Stimulated activated naive CD8-positive, alpha-beta T cell treated with anti-CD3 and anti-CD28 coated beads, Interleukin-15, Interleukin-2, amounts not matched to agents 100 U/mL and 50 U/mL, for 24 hours (primary cell): ENCODE data around the gene OR7A5.
A peak's percentile ranks its signal among the peaks of the same experiment; 100 is the strongest.
"Not testable (repeated sequence)": the region's sequence is repeated elsewhere in the genome, so short reads cannot be mapped to it uniquely, and the experiment has no call there.

Source experiments
- ATAC-seq: fragments of 150-1000 bp; cut with Tn5 transposase; one replicate; pipeline ENCODE4 v1.10.0; 2021
- DNase-seq: peaks from one replicate; pipeline ENCODE4 v3.0.0; 2021

The OR7A5 gene

DNA sequence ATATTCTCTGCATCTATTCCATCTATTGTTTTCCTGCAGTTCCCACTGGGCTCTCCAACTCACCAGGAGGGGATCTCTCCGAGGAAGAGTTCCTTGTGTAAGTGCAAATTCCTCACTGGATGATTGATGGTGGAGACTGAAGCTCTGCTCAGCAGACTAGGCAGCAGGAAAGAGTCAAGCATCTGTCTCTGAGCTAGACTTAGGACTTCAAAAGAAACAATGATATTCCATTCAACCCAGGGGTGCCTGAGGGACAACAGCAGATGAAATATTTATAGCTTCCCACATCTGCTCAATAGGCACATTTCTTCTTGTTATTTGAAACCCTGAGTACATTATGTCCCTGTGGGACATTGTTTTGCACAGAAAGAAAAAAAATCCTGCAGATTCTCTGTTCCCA is at the start of gene OR7A5, which contains the start of gene OR7C1:
Gene OR7A5, minus strand, starts transcription at position 175 of the 400 bp plus-strand sequence. CDS start 6,944 bp downstream, outside the sequence.
Gene OR7C1, minus strand, starts transcription at position 175 of the 400 bp plus-strand sequence. CDS start 35,049 bp downstream, outside the sequence.
- ATAC-seq (no peak), DNase-seq (no peak)

DNA sequence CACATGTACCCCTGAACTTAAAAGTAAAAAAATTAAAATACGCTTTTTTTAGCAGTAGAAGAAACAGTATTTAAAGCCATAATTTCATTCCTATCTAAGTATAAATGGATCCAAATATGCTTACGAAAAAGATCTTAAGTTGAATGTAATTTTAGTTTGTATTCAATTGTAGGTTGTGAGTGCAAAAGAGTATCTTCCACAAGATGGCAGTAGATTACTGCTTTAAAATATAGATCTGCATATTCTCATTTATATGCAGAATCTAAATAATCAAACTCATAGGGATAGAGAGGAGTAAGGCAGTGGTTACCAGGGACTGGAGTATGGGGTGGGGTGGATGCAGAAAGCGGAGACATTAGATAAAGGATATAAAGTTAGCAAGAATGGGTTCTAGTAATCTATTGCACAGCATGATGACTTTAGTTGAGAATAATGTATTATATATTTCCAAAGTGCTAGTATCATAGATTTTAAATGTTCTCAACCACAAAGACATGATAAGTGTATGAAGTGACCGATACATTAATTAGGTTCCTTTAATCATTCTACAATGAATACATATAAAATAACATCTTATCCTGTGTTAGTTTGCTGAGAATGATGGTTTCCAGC is 36.7 kb upstream of the OR7A5 start:
- DNase-seq = no peak
- ATAC-seq = no peak

DNA sequence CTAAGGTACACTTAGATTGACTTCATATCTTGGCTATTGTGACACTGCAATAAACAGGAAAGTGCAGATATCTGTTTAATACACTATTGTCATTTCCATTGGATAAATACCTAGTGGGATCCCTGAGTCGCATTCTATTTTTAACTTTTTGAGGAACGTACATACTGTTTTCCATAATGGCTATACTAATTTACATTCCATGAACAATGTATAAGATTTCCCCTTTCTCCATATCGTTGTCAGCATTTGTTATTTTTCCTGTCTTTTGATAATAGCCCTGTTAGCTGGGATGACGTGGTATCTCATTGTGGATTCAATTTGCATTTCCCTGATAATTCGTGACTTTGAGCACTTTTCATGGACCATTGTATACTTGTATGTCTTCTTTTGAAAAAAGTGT is 33.5 kb upstream of the OR7A5 start:
- DNase-seq = no peak

DNA sequence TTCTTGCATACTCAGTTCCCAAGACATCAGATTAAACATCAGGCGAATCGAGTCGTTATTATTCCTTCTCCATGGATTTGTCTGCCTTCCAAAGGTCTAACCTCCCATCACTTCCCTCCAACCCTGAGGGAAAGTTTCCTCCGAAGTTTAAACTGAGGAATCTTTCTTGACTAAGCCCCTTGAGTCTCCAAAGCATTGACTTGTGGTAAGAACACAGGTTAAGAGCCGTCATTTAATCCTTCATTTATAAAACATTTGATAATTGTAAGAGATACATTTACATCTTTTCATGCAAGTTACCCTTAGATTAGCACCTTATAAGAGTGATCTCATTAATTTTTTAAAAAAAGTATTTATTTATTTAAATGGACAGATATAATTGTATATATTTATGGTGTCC is 13.8 kb upstream of the OR7A5 start, which contains the start of gene OR7A10:
Gene OR7A10, minus strand, starts transcription at position 101 of the 400 bp plus-strand sequence. CDS start 7,045 bp downstream, outside the sequence.
- no peak for ATAC-seq
- DNase-seq = no peak

More for the DNA sequence above, 33.5 kb upstream of the OR7A5 start:
- no peak for ATAC-seq

DNA sequence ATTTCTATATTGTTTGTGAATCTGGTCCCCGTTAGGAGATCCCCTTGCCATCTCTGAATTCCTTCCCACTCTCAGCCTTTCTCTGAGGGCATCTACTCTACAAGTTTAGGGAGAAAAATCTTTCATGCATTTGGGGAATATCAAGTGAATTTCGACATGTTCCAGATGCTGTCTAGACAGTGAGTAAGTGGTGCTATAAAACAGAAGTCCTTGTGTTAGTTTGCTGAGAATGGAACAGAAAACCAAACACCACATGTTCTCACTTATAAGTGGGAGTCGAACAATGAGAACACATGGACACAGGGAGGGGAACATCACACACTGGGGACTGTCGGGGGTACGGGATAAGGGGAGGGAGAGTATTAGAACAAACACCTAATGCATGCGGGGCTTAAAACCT is 8.6 kb upstream of the OR7A5 start:
- no peak for ATAC-seq
- no peak for DNase-seq

DNA sequence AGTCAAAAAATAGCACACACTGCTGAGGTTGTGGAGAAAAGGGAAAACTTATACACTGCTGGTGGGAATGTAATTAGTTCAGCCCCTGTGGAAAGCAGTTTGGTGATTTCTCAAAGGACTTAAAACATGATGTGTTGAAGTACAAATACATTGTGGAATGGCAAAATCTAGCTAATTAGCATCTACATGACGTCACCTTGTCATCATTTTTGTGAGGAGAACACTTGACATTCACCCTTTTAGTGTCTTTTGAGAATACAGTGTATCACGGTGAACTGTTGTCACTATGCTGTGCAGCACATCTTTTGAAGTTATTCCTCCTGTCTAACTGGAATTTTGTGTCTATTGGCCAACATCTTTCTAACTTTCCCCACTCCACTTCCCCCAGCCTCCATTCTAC is 8.2 kb upstream of the OR7A5 start:
- no peak for ATAC-seq

DNA sequence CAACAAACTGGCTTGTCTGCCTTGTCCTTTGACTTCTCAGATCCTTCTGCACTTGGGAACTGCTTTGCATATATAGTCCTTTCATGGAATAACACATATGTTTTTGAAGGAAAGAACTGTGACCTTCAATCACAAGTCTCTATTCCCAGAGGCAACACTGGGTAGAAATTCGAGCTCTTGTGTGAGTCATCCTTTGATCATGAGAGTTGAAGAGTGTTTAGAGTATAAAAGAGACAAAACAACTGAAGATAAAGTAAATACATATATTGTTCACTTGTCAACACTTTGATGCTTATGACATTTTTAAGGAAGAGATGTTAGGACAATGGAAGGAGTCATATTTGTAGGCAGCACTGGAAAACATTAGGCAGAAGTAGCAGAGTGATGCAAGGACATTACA is 5.2 kb upstream of the OR7A5 start:
- DNase-seq = no peak
- no peak for ATAC-seq

More for the DNA sequence above, 8.2 kb upstream of the OR7A5 start:
- no peak for DNase-seq

DNA sequence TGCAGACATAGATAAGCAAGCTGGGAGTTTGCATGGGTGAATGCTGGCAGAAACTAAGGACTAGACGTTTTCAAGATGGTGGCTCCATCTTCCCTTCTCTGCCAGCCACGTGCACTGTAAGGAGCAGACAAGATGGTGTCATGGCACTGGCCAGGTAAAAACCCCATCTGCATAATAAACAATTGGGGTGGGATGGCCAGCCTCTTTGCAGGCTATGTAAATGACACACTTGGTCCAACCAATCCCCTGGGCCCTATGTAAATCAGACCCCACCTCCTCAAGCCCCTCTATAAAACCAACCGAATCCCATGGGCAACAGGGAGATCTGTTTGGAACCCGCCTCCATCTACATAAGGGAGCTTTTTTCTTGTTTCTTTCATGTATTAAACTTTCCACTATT is 2.4 kb upstream of the OR7A5 start:
- ATAC-seq (no peak), DNase-seq (no peak)

DNA sequence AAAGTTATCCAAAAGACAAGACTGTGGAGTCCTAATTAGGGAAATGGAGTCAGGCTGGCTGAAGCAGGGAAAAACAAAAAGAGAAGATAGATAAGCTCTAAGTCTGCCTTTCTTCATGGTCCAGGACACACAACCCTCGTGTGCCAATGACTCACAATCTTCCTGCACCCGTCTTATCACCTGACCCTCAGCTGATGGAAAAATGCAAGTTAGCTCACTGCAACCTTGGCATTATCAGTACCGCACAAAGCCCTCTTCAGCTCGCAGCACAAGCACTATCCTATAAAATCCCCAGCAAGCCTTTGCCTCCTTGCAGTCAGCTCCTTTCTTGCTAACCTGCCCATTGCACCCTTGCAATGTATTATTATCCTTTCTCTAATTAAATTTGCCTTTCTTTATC is 4.3 kb downstream of the OR7A5 start:
- no peak for ATAC-seq
- no peak for DNase-seq

DNA sequence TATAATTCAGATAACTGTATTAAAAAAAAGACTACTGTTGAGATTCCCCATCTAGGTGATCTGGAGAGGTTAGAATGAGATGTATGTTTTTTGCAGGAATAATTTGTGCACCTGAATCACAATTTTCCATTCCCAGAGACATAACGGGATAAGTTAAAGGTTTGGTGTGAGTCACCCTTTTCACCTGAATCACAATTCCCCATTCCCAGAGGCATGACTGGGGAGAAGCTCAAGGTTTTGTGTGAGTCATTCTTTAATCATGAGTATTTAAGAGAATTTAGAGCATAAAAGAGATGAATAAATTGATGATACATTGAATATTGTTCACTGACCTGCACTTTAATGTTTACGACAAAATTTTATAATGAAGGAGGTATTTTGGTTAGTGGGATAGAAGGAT is 9.0 kb downstream of the OR7A5 start:
- no peak for ATAC-seq
- DNase-seq = no peak

DNA sequence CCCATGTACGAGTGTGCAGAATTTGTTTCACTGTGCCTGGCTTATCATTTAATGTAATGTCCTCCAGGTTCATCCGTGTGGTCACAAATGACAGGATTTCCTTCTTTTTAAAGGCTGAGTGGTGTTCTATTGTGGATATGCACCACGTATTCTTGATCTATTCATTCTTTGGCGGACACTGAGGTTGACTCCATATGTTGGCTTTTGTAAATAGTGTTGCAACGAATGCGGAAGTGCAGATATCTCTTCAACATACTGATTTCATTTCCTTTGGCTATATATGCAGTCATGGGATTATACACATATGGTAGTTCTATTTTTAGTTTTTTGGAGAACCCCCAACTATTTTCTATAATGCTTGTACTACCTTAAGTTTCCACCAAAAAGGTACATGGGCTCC is 13.0 kb downstream of the OR7A5 start:
- ATAC-seq = no peak
- no peak for DNase-seq

DNA sequence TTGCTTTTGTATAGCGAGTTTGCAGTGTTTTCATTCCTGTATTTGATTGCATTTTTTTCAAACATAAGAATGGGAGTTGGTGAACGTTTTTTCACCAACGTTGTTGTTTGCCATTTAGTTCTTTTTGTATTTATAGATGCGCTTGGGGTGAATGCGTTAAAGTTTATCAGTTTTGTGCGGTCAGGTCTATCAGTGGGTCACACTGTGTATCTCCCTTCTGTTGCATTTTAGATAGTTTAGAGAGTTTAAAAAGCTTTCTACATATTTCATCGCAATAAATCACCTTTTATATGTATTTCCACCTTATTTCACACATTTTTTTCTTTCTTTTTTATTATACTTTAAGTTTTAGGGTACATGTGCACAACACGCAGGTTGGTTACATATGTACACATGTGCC is 16.4 kb downstream of the OR7A5 start:
- DNase-seq (no peak), ATAC-seq (no peak)

DNA sequence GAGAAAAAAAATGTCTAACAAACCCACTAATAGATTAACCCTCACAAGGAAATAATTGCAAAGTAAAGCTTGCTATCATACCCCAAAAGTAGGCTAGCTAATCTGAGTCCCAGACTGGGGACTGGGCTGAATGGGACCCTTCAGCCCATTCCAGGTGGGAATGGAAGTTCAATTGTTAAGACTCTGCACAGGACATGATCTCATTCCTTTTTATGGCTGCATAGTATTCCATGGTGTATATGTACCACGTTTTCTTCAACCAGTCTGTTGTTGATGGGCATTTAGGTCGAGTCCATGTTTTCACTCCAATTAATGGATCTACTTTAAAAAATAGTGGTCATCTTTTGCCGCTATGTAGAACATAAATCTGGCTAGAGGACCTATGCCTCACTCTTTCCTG is 17.9 kb downstream of the OR7A5 start:
- ATAC-seq = no peak
- DNase-seq = no peak

DNA sequence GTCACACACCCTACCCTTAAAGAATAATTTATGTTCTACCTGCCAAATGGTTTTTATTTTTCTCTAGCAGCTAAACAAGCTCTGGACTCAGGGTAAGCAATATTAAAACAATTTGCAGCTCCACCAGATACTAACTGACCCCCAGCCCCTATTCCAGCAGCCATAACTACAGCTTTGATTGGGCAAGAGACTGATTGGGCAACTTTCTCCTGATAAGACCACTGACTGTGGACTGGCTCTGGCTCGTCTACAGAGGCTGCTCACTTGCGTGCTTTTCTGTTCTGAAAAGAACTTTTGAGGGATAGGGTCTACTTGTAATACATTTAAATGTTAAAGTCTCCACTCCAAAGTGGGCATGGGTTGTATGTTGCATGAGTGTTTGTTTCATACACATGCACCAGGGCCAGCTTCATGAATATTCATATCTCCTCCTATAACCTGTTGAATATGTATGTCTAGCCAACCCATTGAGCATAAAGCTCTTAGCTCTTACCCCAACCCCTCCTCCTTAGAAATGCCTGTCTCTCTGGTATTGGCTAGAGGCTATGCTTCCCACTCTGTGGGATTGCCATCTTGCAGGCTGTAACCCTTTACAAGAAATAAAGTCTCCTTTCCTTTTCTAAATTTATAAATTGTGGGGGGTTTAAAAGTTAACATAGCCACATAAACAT is 19.9 kb downstream of the OR7A5 start:
- no peak for DNase-seq
- ATAC-seq = no peak

DNA sequence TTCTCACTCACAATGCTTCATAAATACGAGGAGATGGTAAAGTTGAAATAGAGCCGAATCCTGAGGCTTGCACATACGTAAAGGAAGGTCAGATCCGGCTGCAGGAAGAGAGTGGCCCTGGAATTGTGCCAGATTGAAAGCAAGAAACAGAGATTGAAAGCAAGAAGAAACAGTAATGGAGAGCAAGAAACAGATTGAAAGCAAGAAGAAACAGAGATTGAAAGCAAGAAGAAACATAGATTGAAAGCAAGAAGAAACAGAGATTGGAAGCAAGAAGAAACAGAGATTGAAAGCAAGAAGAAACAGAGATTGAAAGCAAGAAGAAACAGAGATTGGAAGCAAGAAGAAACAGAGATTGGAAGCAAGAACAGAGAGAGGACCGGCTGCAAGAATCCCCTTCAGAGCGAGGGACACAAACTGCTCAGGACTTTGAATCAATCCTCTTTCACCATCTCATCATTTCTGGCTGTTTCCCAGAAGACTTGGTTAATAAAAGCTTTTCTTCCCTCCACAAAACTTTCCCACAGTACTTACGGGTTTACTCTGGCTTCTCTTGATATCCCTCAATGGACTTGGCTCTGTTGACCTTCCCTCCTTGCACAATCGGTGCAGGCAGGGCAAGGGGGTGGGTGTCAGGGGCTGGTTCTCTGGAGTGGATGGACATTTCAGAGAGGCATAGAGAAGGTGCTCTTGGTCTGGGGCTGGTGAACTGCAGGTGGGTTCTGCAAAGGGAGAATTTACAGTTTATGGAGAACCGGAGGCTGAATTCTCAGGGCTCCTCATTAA is 25.5 kb downstream of the OR7A5 start:
- DNase-seq = no peak
- ATAC-seq = no peak

DNA sequence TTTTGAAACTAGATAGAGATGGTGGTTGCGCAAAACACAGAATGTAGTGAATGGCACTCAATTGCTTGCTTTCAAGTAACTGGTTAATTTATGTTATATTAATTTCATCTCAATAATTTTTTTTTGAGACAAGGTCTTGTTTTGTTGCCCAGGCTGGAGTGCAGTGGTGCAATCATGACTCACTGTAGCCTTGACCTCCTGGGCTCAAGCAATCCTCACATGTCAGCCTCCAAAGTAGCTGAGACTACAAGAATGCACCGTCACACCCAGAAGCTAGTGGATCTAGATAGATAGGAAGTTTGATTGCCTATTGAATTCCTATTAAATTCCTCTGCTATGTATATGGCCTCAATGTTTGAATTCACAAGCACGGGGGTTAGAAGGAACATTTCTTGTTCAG is 30.2 kb downstream of the OR7A5 start:
- no peak for DNase-seq

DNA sequence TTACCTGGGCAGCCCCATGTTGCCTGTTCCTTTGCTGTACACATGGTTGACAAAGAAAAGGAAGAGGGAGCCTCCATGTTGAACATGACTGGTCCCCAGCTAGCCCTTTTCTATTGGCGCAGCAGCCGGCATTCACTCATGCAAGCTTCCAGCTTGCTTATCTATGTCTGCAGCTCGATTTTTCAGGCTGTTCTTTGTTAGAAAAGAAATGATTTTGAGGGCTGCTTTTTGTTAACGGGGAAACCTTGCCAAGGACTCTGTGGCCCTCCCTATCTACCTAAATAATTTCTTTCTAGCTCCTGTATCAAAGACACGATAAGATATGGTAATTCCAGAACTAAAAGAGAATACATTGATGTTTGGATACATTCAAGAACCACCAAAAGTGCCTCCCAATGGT is 36.2 kb downstream of the OR7A5 start:
- ATAC-seq = no peak
- DNase-seq = no peak

More for the DNA sequence above, 30.2 kb downstream of the OR7A5 start:
- no peak for ATAC-seq

DNA sequence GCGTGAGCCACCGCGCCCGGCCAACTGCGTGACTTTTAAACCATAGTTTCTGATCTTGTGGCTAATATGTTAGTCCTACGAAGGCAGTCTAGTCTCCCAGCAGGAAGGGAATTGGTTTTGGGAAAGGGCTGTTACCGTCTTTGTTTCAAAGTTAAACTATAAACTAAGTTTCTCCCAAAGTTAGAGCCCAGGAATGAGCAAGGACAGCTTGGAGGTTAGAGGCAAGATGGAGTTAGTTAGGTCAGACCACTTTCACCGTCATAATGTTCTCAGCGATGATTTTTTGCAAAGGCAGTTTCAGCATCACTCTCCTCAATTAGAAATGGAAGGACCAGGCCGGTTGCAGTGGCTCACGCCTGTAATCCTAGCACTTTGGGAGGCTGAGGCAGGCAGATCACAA is 39.0 kb downstream of the OR7A5 start:
- ATAC-seq (no peak), DNase-seq (no peak)

DNA sequence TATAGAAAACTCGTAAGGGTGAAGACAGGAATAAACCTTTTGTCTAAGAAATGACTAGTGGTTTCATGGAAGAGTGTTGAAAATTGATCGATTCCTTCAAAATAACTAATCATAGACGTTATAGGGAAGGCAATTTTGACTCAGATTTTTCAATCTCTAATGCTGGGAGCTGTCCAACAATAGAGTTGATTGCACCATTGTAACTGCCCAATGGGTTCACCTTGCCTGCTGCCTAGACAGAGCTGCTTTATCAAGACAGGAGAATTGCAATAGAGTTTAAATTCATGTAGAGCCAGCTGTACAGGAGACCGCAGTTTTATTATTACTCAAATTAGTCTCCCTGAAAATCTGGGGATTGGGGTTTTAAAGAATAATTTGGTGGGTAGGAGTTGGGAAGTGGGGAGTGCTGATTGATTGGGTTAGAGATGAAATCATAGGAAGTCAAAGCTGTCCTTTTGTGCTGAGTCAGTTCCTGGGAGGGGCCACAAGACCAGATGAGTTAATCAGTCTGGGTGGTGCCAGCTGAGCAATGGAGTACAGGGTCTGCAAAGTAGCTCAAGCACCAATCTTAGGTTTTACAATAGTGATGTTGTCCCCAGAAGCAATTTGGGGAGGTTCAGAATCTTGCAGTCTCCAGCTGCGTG is 39.8 kb downstream of the OR7A5 start:
- ATAC-seq (no peak), DNase-seq (no peak)

DNA sequence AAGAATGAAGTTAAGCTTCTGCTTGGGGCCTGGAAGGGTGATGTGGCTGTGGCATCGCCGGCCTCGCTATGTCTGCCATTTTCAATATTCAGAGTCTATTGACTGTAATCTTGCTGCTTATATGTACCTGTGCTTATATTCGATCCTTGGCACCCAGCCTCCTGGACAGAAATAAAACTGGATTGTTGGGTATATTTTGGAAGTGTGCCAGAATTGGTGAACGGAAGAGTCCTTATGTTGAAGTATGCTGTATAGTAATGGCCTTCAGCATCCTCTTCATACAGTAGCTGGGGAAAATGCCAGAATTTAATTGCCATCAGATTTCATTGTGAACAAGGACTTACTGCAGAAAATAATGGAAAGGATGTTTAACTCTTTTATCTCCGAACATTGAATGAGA is 42.7 kb downstream of the OR7A5 start:
- not testable (repeated sequence) for DNase-seq, ATAC-seq

DNA sequence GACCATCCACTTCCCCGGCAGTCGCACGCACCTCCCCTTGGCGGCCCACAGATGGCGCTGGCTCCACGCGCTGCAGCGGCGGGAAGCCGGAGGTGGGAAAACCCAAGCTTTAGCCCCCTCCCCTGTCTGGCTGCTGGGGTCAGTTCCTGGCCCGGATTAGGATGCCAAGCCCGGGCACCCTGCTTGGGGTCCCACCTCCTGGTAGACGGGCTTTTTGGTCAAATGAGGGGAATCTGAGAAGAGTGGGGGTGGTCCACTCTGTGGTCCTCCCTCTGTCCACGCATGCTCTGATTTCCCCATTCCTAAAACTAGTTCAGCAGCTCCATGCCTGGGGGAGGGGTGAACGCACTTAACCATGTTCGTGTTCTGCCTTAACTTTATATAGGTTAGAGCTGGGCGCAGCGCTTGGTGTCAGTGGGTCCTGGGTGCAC is 48.5 kb downstream of the OR7A5 start:
- ATAC-seq = no peak
- DNase-seq = peak; percentile 61

DNA sequence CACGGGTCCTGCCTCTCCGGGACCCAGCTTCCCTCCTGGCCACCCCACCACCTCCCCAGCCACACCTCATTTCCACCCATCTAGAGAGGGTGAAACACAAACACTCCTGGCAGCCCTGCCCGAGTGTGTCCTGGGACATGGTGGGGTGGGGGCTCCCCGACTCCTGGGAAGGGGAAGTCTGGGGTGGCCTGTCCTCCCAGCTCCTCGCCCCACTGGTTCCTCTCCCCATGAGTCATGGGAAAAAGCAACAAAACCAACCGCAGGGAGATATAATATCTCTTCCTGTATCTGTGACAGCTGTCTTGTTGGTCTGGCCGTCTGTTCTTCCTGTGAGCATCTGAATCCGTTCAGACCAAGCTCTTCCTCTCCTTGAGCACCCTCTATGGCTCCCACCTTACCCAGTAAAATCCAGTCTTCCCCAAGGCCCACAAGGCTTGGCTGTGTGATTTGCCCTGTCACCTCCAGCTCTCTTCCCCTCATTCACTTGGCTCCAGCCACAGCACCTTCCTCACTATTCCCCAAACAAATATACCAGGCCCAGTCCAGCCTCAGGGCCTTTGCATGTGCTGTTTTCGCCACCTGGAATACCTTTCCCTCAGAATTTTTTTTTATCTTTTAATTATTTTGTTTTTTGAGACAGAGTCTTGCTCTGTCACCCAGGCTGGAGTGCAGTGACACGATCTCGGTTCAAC is 49.7 kb downstream of the OR7A5 start:
- DNase-seq = peak; percentile 46
- peak; percentile 73 for ATAC-seq
